WERI-Rb-1 (cell line): ENCODE data around the gene TTC7B.

Source experiments
- DNase-seq: peaks from one replicate; pipeline ENCODE4 v3.0.0-alpha.2; 2020
- H3K27ac ChIP-seq: fragments of 250-450 bp; sonication (Bioruptor Pico); 2 replicates; pipeline ENCODE4 v1.5.1; 2020; ENCODE audit warnings: mild to moderate bottlenecking, moderate library complexity
- H3K27me3 ChIP-seq: fragments of 250-450 bp; sonication (Bioruptor Pico); 2 replicates; pipeline ENCODE4 v1.5.1; 2021; ENCODE audit warnings: mild to moderate bottlenecking, low read depth, moderate library complexity; ENCODE audit not compliant: insufficient read depth, severe bottlenecking
- H3K36me3 ChIP-seq: fragments of 250-450 bp; sonication (Bioruptor Pico); 2 replicates; pipeline ENCODE4 v1.5.1; 2020; ENCODE audit warnings: mild to moderate bottlenecking, moderate library complexity
- H3K4me3 ChIP-seq: 2 replicates; pipeline ENCODE4 v1.5.1; 2011; ENCODE audit warnings: low read depth, mild to moderate bottlenecking, control low read depth, low read length
- H3K9me3 ChIP-seq: fragments of 250-450 bp; sonication (Bioruptor Pico); 2 replicates; pipeline ENCODE4 v1.5.1; 2021; ENCODE audit warnings: mild to moderate bottlenecking, moderate library complexity; ENCODE audit not compliant: severe bottlenecking
- CTCF ChIP-seq: IDR thresholded peaks from 2 replicates; pipeline ENCODE4 v1.5.1; 2011; ENCODE audit warnings: low read depth, mild to moderate bottlenecking, control low read depth, inconsistent platforms, low read length

TTC7B gene

GRCh38 chr14:90758959-90759358, 57.3 kb downstream of the TTC7B start:
- Histone ChIP-seq H3K4me3 (no peak overlapping the region), H3K9me3 (peaks cover 3% of the 10 kb centered on the region), H3K27me3 (no peaks in the 10 kb centered on the region), H3K36me3 (peaks cover 42% of the 10 kb centered on the region), H3K27ac (peak overlapping the region; percentile 65)
- no peak for TF ChIP-seq CTCF
- no peak for DNase-seq

GRCh38 chr14:90758028-90758889, 58.0 kb downstream of the TTC7B start:
- peak overlapping the region; percentile 37; the same call in 1 of the 2 replicates for H3K4me3 ChIP-seq
- peak overlapping the region; percentile 65 for H3K27ac ChIP-seq

DNA sequence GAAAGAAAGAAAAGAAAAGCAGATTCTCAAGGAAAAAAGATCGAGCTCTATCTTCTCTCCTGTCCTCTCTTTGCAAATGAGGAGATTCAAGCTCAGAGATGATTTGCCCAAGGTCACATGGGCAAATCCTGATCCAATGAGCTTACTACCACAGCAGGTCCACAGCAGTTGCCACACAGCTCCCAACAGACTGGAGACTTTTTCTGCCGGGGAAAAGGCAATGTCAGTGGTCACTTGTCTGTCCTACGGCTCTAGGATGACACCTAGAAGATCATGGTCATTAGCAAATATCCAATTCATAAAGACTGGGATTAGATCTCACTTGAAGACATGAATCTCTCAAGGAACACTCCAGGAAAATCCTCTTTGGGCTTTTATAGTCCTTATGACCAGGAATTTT, 58.8 kb downstream of the TTC7B start:
- no peak overlapping the region for H3K27ac ChIP-seq
- no peak overlapping the region for H3K4me3 ChIP-seq
- no peak for TF ChIP-seq CTCF
- no peak for DNase-seq
- H3K9me3 ChIP-seq: no peaks in the 10 kb centered on the region
- peaks cover 39% of the 10 kb centered on the region for H3K36me3 ChIP-seq
- no peaks in the 10 kb centered on the region for H3K27me3 ChIP-seq

More at GRCh38 chr14:90758028-90758889, 58.0 kb downstream of the TTC7B start:
- DNase-seq: peak; percentile 88
- H3K27me3 ChIP-seq: no peaks in the 10 kb centered on the region
- H3K36me3 ChIP-seq: peaks cover 41% of the 10 kb centered on the region
- H3K9me3 ChIP-seq: peaks cover 1% of the 10 kb centered on the region
- peak; percentile 98 for TF ChIP-seq CTCF

GRCh38 chr14:90756755-90757345, 59.4 kb downstream of the TTC7B start:
- Histone ChIP-seq H3K27me3 (no peaks in the 10 kb centered on the region), H3K36me3 (peaks cover 43% of the 10 kb centered on the region), H3K27ac (no peak overlapping the region), H3K9me3 (no peaks in the 10 kb centered on the region), H3K4me3 (no peak overlapping the region)
- TF ChIP-seq CTCF: peak; percentile 49
- no peak for DNase-seq

- DNase-seq: no peak
- Histone ChIP-seq H3K27ac (no peak overlapping the region), H3K36me3 (peaks cover 46% of the 10 kb centered on the region), H3K27me3 (no peaks in the 10 kb centered on the region), H3K9me3 (no peaks in the 10 kb centered on the region), H3K4me3 (no peak overlapping the region)
- no peak for TF ChIP-seq CTCF
Measured at GRCh38 chr14:90755661-90756304, 60.4 kb downstream of the TTC7B start.
